Measurements from ENCODE around the gene KIF12.
"Not testable (repeated sequence)": the region's sequence is repeated elsewhere in the genome, so short reads cannot be mapped to it uniquely, and the experiment has no call there.

GRCh38 chr9:114128759-114129158 is 29.7 kb upstream of the KIF12 start:
- TF ChIP-seq, protein P1, sequence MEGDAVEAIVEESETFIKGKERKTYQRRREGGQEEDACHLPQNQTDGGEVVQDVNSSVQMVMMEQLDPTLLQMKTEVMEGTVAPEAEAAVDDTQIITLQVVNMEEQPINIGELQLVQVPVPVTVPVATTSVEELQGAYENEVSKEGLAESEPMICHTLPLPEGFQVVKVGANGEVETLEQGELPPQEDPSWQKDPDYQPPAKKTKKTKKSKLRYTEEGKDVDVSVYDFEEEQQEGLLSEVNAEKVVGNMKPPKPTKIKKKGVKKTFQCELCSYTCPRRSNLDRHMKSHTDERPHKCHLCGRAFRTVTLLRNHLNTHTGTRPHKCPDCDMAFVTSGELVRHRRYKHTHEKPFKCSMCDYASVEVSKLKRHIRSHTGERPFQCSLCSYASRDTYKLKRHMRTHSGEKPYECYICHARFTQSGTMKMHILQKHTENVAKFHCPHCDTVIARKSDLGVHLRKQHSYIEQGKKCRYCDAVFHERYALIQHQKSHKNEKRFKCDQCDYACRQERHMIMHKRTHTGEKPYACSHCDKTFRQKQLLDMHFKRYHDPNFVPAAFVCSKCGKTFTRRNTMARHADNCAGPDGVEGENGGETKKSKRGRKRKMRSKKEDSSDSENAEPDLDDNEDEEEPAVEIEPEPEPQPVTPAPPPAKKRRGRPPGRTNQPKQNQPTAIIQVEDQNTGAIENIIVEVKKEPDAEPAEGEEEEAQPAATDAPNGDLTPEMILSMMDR (IDR thresholded peaks at IDR 0.05): not testable (repeated sequence)
- TF ChIP-seq POLR2A (IDR thresholded peaks at IDR 0.05): not testable (repeated sequence)
